Measurements from ENCODE around the gene MPV17.
"Not testable (repeated sequence)": the region's sequence is repeated elsewhere in the genome, so short reads cannot be mapped to it uniquely, and the experiment has no call there.

MPV17 gene

GRCh38 chr2:27296481-27296880, 26.4 kb downstream of the MPV17 start:
- DNase-seq: no peak

DNA sequence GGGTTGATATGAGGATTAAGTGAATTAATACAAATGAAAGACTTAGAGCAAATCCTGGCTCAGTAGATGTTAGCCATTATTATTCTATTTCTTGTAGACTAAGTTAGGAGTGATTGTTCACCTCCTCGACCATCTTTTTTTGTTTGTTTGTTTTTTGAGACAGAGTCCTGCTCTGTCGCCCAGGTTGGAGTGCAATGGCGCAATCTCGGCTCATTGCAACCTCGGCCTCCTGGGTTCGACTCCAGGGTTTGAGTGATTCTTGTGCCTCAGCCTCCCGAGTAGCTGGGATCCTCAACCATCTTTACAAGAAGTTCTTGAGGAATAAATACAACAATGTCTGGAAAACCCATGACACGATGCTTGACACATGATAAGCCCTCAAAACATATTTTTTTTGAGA, 28.0 kb downstream of the MPV17 start:
- no peak for DNase-seq

DNA sequence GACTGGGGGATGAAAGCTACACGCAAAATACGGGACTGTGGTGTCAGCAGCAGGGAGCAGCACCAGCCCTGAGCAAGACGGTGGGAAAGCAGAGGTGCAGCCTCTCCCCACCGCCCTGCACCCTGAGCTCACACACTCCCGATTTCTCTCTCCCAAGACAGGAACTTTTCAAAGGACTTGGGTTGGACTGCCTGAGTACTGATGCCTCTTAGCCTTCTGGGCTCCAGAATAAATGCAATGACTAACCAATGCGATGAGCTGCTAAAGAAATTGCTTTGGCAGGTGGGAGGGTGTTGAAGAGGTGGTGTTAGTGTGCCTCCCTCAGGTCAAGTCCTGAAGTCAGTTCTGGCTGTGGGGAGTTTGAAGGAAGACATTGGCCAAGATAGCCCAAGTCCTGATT, 31.0 kb downstream of the MPV17 start:
- no peak for DNase-seq

DNA sequence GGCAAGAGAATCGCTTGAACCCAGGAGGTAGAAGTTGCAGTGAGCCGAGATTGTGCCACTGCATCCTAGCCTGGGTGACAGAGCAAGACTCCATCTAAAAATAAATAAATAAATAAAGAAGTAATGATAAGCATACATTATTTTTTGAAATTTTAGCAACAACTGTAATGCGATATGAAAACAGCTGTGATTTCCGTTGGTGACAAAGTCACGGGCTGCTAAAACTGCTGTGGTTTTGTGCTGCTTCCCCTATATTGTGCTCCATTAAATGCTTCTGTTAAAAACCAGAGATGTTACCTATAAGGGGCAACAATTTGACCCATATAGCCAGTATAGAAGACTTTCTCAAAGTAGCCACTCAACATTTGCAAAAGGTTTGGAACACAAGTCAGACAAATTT, 32.3 kb downstream of the MPV17 start:
- DNase-seq: no peak

- DNase-seq: no peak
These were observed 34.3 kb downstream of the MPV17 start for GRCh38 chr2:27288610-27289009.

DNA sequence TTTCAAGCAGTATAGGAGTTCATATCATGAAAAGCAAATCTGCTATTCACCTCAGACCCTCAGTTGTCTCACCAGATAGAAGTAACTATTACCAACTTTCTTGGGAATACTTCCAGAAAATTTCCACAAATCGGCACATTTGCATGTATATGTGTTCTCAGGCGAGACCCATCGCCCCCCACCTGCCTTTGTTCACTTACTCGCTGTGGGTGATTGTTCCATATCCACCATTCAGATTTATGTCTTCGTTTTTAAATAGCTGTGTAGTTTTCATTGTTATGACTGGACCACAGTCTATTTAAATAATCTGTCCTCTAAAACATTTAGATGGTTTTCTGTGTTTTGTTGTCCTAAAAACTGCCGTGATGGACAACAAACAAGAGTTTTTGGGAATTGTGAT, 37.4 kb downstream of the MPV17 start:
- DNase-seq: no peak

DNA sequence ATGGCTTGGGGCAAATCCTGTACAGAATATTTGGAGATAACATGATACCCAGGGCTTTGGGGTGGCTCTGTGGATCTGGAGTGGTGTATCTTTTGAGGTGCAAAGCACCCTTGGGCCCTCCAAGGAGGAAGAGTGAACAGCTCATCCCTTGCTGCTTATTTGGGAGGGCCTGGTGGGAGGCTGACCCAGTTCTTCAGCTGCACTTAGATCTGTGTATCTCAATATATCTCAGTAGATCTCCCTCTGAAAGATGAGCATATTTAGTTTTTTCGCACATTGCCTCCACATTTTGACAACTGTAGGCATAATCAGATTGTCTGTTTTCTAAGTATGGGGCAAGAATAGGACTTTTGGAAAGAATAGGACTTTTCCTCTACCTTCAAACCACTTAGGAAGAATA, 37.9 kb downstream of the MPV17 start:
- DNase-seq: no peak

DNA sequence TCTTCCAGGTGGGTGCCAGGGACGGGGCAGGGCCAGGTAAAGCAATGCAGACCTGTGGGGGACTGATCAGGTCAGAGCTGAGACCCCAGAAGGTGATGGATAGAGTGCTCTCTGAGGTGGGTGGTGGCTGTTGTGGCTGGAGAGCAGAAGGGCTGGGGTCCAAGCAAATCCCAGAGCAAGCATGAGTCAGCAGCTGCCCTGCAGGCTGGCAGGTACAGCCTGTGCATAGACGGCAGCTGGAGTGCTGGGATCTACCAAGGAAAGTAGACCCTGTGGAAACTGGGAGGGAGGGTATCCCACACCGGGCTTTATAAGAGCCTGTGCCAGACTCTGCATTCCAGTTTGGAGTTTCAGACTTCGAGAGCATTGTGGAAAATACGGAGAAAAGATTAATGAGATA, 40.0 kb downstream of the MPV17 start:
- no peak for DNase-seq

DNA sequence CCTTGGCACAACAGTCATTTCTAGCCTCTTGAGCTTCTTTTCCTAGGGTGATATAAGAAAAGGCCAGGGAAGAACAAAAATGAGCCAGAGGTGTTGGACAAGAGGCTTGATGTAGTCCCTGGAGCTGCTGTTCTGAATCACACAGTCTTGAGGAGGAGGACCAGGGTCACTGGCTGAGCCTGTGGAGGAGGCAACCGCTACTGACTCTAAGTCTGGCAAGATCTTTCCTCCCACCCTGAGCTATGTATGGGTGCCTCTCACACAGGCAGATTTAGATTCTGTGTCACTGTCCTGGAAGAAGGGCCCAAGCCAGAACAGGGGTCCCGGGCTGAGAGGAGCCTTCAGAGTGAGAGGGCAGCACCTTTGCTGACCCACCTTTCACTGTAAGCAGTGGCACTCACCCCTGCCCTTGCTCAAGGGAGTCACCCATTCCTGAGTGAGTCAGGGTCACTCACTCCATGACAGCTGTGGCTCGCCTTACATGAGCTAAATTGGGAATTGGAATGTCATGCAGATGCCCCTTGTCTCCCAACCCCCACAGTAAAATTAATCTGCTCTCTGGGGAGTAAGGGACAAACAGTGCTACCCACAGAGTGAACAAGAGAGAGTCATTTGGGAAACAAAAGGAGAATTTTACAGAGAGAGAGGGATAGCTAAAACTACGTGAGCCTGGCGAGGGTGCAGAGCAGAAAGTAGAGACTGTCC, 40.9 kb downstream of the MPV17 start, which contains the start of gene TRIM54:
Gene TRIM54, plus strand, starts transcription at position 575 of the 705 bp plus-strand sequence. CDS start 303 bp downstream, outside the sequence.
- no peak for DNase-seq

DNA sequence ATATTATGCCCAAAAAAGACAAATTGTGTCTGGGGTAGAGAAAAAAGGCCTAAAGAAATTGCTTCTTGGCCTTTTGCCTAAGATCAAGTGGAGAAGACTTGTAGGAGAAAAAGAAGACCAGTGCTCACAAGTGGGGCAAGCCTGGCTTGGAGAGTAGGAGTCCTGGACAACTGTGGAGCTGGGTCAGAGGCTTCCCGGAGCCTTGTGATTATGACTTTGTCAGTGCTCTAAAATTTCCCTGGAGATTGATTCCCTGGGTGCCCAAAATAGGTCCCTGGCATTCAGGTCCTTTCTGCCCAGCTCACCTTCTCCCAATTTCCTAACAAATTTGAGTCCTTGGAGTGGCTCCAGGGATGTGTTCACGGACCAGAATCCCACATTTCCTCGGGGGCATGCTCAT, 41.5 kb downstream of the MPV17 start:
- no peak for DNase-seq

- DNase-seq: no peak
These were observed 42.1 kb downstream of the MPV17 start for GRCh38 chr2:27280826-27281225.

- DNase-seq: no peak
These were observed 44.9 kb downstream of the MPV17 start for GRCh38 chr2:27278010-27278409.

- DNase-seq: no peak
These were observed 47.4 kb downstream of the MPV17 start, which contains the start of gene DNAJC5G for GRCh38 chr2:27275211-27276150. TSS of gene DNAJC5G (plus strand) at chr2:27275433. CDS start at chr2:27276729, 1,296 bp downstream.

GRCh38 chr2:27272537-27273522, 50.1 kb downstream of the MPV17 start:
- DNase-seq: not testable (repeated sequence)

DNA sequence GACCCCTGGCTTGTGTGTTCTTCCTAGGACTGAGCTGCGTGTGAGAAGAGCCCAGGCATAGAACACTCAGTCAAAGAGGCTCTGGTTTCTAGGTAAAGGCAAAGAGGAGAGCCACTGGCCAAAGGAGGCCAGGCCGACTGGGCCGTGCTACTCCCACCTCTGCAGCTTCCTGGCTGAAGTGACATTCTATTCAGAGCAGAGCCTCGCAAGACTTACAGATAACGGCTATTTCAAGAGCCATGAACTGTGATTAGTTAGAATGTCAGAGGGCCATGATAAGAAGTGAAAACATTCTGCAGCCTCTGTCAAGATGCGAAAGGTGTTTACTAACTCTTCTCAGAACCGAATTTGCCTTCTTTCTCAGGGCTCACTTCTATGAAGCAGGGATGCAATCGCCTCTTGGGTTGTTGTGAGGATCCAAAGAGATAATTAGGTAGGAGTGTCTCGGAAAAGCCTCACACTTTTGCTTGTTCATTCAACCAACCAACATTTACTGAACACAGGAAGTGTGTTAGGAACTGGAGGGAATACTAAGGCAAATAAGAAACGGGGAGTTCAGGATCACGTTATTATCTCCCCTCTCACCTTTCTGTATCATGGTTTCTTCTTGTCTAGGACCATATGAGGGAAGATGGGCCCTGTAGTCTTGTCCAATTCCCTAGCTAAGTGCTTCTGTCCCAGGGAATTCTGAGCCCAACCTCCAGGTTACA, 51.1 kb downstream of the MPV17 start:
- DNase-seq: no peak

GRCh38 chr2:27270670-27271069, 52.2 kb downstream of the MPV17 start:
- no peak for DNase-seq

- no peak for DNase-seq
These were observed 52.8 kb downstream of the MPV17 start for GRCh38 chr2:27270131-27270530.

GRCh38 chr2:27268296-27268695, 54.6 kb downstream of the MPV17 start:
- not testable (repeated sequence) for DNase-seq

- DNase-seq: no peak
These were observed 57.4 kb downstream of the MPV17 start for GRCh38 chr2:27265536-27265870.

DNA sequence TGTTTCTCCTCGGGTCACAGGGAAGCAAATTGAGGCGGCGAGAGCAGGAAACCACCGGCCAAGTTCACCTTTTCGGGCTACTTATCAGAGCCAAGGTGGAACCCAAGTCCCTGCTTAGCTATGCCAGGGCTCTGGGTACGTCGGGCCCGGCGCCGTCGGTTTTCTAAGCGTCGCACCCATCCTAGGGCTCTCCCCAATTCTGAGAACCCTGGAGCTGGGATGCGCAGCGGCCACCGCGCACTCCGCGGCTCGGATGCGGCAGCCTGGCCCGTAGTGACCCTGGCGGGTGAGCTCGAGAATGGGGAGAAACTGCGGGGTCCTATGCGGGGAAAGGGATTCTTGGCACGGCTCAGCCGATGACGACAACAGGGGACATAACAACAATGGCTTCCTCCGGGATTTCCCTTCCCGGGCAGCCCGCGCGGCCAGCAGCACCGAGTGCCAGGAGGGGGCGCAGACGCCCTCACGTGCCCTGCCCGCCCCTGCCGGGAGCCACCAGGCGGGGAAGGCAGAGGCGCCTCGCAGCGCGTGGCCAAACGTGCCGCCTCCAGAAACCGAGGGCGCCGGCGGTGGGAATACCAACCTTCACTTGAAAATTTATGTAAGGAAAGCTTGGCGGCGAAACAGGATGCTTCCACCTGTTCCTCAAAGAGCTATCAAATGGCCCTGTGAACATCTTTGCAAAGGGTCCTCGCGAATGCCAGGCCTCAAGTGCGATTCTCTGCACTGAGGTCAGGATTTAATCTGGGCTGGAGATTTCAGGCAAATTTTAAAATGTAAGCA, 58.0 kb downstream of the MPV17 start:
- peak; percentile 75 for DNase-seq

DNA sequence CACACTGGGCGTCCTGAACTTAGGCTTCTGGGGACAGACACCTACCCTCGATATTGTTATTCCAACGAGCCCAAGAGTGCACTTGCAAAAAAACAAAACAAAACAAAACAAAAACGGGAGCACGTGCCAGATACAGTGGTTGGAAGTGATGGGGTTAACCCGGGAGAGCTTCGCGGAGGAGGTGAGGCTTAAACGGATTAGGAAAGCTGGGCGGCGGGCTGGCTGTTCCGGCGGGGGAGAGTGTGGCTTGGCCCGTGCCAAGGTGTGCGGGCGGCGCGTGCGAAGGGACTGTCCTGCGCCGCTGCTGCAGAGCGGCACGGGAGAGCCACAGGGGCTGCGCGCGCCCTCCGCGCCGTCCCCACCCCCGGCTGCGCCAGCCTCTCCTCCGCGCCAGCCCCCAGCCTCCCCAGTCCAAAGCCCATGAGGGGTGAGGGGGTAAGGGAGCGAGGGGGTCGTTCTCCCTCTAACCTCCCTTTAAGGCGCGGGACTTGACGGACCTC, 58.6 kb downstream of the MPV17 start:
- DNase-seq: no peak

Measured in activated CD4-positive, alpha-beta T cell treated with anti-CD3 and anti-CD28 coated beads, Interleukin-10, Interleukin-2, amounts not matched to agents 100 ng/mL and 50 ng/mL, durations not matched to agents 16 hours and 8 hours (primary cell).